Stimulated activated CD8-positive, alpha-beta memory T cell treated with anti-CD3 and anti-CD28 coated beads, Interleukin-15, amount 100 ng/mL, for 4 hours (primary cell): ENCODE data around the gene ADAMTSL4.

Experiments used
- DNase-seq, 2 donors: peaks; one replicate each; pipeline ENCODE4 v3.0.0-alpha.2; 2020; ENCODE audit warnings: low read depth in 2 of 2

Gene ADAMTSL4

GRCh38 chr1:150548632-150549495, at the start of gene ADAMTSL4:
Gene ADAMTSL4 (plus strand): TSS chr1:150549408. CDS start chr1:150552289, 2,881 bp downstream.
- no peak for DNase-seq

GRCh38 chr1:150505431-150505830, 43.8 kb upstream of the ADAMTSL4 start:
- DNase-seq: no peak

- no peak for DNase-seq
Observed at GRCh38 chr1:150507912-150508864, 41.0 kb upstream of the ADAMTSL4 start, which contains the start of gene ECM1. Gene ECM1 (plus strand): TSS chr1:150508109. CDS start chr1:150508210, 101 bp downstream.

- DNase-seq: no peak
Observed at GRCh38 chr1:150508982-150509381, 40.2 kb upstream of the ADAMTSL4 start.

DNA sequence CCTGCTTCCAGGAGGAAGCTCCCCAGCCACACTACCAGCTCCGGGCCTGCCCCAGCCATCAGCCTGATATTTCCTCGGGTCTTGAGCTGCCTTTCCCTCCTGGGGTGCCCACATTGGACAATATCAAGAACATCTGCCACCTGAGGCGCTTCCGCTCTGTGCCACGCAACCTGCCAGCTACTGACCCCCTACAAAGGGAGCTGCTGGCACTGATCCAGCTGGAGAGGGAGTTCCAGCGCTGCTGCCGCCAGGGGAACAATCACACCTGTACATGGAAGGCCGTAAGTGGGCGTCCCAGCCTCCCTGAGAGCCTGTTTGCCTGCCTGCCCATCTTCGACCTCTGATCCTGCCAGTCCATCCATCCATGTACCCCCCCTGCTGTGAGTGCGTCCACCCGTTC, 37.7 kb upstream of the ADAMTSL4 start:
- no peak for DNase-seq

DNA sequence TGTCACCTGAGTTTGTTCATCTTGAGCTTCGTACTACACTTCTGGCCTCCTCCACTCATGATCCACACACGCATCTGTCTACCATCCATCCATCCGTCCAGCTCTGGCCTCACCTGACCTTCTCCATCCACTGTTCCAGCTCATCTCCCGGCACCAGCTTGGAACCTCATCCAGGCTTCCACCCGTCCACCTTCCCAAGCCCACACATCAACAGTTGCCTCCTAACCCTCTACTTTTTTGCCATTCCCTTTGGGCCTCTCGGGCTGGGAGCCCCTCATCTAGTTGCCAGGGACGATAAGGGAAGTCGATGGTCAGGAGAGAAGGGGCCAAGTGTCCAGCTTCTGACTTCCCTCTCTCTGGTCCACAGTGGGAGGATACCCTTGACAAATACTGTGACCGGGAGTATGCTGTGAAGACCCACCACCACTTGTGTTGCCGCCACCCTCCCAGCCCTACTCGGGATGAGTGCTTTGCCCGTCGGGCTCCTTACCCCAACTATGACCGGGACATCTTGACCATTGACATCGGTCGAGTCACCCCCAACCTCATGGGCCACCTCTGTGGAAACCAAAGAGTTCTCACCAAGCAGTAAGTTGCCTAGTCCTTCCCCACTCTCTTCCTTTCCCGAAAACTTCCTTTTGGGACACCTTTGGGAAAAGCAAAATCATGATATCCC, 37.1 kb upstream of the ADAMTSL4 start:
- DNase-seq: no peak

DNA sequence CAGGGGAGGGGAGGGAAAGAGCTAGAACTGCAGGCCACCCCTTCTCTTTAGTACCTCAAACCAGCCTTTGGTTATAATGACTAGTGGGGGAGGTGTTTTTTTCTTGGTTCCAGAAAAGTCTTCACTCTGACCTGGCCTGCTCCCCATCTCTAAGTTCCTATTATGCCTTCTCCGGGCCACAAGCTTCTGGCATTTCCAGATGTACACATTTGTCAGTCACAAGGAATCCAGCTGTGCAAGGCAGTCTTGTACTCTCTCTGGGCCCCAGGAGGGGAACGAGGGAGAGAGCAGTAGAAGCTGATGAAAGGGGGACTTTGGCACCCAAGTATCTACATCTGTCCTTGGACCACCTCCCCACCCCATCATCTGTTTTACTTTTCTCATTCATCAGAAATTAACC, 36.4 kb upstream of the ADAMTSL4 start:
- no peak for DNase-seq

- no peak for DNase-seq
Observed at GRCh38 chr1:150513351-150513791, 35.8 kb upstream of the ADAMTSL4 start.

DNA sequence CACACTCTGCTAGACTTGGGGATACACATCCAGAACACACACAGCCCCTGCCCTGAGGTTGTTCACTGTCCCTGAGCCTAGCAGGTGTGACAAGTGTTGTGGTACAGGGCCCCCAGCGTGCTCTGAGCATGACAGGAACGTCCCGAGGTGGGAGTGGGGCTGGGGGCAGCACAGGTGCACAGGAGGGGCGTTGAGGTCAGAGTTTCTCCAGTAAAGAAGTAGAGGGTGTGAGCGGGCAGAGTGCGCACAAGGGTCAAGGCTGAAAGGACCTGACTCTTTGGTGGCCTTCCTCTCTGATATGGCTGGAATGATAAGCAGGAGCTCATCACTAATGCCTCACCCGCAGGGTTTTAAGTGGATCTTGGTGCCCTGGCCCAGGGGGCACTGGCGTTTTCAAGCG, 34.9 kb upstream of the ADAMTSL4 start:
- DNase-seq: no peak

- no peak for DNase-seq
Observed at GRCh38 chr1:150514913-150515327, 34.3 kb upstream of the ADAMTSL4 start.

DNA sequence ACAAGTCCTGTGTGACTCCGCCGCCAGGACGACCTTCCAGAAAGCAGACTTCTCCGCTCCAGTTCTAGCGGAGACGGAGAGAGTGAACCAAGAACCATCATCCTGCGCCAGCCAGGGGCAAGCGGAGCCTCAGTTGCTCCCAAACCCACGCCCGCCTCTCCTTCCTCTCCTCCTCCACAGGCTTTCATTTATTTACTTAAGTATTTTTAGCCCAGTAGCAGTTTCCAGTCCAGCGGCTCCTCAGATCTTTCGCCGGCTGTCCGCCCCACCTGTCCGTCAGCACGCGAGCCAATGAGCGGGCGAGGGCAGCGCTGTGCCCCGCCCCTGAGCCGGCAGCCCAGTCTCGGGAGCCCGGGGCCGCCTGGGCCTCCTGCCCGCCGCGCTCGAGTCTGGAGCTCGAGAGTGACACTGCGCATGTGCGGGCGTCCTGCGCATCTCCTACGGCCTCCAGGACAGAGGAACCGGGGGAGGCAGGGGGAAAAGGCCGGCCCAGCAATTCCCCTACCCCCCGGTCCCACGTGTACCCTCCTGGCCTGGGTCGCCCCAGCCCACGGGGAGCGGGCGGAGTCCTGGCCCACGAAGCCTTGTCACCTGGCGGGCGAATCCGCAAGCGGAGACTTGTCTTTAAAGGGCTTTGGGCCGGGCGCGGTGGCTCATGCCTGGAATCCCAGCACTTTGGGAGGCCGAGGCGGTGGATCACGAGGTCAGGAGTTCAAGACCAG, 33.7 kb upstream of the ADAMTSL4 start, which contains the start of gene FALEC:
Gene FALEC (plus strand): TSS at position 425 of the 722 bp plus-strand sequence.
- DNase-seq: peak; percentile 81 to 84

- no peak for DNase-seq
Observed at GRCh38 chr1:150516050-150516591, 33.1 kb upstream of the ADAMTSL4 start.

DNA sequence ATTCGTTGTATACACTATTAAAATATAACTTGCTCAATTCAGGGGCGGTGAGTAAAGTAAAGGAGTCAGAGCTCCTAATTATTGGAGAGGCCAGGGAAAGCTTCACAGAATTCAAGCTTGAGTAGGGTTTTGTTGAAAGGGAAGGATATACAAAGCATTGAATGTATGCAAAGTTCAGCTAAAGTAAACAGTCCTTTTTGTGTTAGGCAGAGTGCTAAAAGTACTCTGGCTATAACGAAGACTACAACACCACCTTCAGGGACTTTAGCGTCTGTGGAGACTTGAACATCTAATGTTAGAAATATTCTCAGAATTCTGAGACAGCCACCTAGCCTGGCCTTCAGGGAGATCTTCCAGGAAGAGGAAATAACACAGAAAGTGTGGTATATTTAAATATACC, 32.6 kb upstream of the ADAMTSL4 start:
- DNase-seq: no peak

DNA sequence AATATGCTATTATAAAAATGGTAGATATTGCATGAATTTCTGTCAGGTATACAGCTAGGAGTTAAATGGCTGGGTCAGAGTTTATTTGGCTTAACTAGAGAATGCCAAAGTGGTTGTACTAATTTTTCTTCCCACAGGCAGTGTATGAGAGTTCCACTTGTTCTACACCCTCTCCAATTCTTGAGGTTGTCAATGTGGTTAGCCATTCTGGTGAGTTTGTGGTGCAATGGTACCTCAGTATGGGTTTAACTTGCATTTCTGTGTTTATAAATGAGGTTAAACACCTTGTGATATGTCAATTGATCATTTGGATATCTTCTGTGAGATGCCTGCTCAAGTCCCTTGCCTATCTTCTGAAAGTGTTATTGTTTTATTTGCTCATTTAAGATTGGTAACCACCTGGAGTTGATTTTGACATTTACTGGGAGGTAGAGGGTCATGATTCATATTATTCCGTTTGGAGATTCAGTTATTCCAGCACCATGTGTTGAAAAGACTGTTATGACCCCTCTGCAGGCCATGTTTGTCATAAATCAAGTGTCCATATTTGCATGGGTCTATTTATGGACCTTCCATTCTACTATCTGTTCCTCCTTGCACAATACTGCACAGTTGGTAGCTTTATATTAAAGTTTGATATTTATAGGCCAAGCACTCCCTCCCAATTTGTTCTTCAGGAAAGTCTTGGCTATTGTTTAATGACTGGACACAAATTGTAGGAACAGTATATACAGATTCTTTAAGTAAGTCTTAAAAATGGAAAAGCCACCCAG, 27.8 kb upstream of the ADAMTSL4 start:
- no peak for DNase-seq

DNA sequence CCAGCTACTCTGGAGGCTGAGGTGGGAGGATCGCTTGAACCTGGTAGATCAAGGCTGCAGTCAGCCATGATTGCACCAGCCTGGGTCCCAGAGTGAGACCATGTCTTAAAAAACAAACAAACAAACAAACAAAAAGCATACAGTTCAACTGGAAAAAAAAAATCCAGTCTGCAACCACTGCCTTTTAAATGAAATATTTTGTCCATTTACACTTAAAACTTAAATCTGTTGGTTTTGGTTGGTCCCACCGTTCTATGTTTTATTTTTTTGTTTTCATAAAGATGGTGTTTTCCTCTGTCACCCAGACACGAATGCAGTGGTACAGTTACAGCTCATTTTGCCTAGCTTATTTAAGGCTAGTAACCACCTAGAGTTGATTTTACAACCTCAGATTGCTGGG, 23.9 kb upstream of the ADAMTSL4 start:
- DNase-seq: no peak

GRCh38 chr1:150528196-150528595, 21.0 kb upstream of the ADAMTSL4 start:
- no peak for DNase-seq

GRCh38 chr1:150529017-150529416, 20.2 kb upstream of the ADAMTSL4 start:
- DNase-seq: no peak

DNA sequence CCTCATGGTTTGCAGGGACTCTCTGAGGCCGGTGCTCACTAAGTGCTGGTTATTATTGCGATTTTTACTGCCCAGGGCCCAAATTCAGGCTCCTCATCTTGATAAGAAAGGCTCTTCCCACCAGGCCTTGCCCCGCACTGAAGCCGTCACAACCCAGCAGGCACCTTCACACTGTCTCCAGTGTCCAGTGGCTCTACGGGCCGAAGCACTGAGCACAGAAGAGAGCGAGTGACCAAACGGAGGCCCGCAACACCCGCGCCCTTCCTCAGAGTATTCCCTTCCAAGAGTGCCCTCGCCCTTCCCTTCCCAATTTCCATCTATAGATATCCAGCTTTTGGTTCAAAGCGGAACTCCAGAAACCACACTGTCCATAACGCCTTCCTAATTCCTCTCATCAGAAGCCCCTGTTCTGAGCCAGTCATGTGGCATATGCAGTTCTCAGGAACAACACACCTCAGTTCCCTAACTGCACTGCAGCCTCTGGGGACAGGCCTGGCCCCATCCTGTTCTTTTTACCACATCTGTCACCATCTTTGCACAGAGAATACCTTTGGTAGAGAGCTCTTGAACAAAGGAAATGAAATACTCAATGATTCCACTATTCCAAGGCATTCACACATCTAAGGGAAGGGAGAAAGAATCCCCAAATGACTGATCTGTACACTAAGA, 18.6 kb upstream of the ADAMTSL4 start:
- DNase-seq: no peak

DNA sequence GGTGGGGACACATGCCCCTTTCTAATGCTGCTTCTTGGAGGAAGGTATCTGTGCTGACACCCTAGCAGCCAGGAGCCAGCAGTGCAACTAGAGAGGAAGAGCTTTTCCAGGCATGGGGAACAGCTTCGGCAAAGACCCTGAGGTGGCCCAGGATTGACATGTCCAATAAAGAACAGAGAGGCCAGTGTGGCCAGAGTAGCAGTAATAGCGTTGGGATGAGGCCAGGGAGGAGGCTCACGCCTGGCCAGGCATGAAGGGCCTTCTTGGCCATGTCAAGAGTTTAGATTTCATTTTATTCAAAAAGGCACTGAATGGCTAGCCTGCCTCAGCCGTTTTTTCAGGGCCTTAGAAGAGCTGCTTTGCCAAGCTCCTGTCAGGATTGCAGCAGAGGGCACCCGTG, 16.3 kb upstream of the ADAMTSL4 start:
- no peak for DNase-seq
